Activated B cell treated with CpG ODN at 0.5 μM for 24 hours (primary cell): Measurements from ENCODE around the gene NCKAP5. TPM values are rescaled to one million over a fixed set of nuclear protein-coding genes. Genes with fewer than 3 reads are reported as not detected.

ENCODE experiments used
- ATAC-seq: fragments of 200-7000 bp; cut with Tn5 transposase; one replicate; pipeline ENCODE4 v1.10.0; 2021; ENCODE audit warnings: low read depth, mild to moderate bottlenecking, moderate library complexity
- CTCF ChIA-PET: fragments of 350-600 bp; sonication (Branson Sonifier 250); formaldehyde crosslinking; loops from one replicate; lab custom pipeline; 2021; ENCODE audit warnings: antibody characterized with exemption; lab: Charles Lee
- POLR2A ChIA-PET: fragments of 350-600 bp; sonication (Branson Sonifier 250); formaldehyde crosslinking; loops from one replicate; lab custom pipeline; 2021; ENCODE audit warnings: antibody characterized with exemption; lab: Charles Lee
- DNase-seq: peaks from one replicate; pipeline ENCODE4 v3.0.0; 2022
- H3K27ac Mint-ChIP-seq: one replicate; pipeline ENCODE4 v1.8.0; 2020; ENCODE audit warnings: mixed read lengths
- H3K27me3 Mint-ChIP-seq: one replicate; pipeline ENCODE4 v1.8.0; 2021; ENCODE audit warnings: mixed read lengths
- H3K36me3 Mint-ChIP-seq: one replicate; pipeline ENCODE4 v1.8.0; 2021; ENCODE audit warnings: low read depth, mixed read lengths
- H3K4me1 Mint-ChIP-seq: one replicate; pipeline ENCODE4 v1.8.0; 2021; ENCODE audit warnings: mixed read lengths
- H3K4me3 Mint-ChIP-seq: one replicate; pipeline ENCODE4 v1.8.0; 2020; ENCODE audit warnings: mild to moderate bottlenecking, mixed read lengths
- H3K9me3 Mint-ChIP-seq: one replicate; pipeline ENCODE4 v1.8.0; 2020; ENCODE audit warnings: mixed read lengths
- CTCF ChIP-seq: fragments of 200-600 bp; IDR thresholded peaks from one replicate; pipeline ENCODE4 v1.8.0; 2022; ENCODE audit warnings: antibody characterized with exemption, mild to moderate bottlenecking
- intact Hi-C: fragments of 100-400 bp; cut with micrococcal nuclease; formaldehyde crosslinking; loops from one replicate; pipeline ENCODE4 v1.15.1; 2024
- total RNA-seq: library from RNA; stranded (reverse); gene quantifications from 2 replicates; pipeline ENCODE4 v1.2.3, GENCODE V29; 2022

NCKAP5 gene
- total RNA-seq, 1 donor from 2014 or later: not detected

GRCh38 chr2:133044556-133044955 lies 523.7 kb downstream of the NCKAP5 start:
- intact Hi-C loops: no loop called here
- Mint-ChIP-seq H3K4me3 (no peak overlapping the region), H3K27me3 (no peaks in the 10 kb centered on the region), H3K4me1 (no peaks in the 10 kb centered on the region), H3K9me3 (no peaks in the 10 kb centered on the region), H3K27ac (no peak overlapping the region), H3K36me3 (no peaks in the 10 kb centered on the region)
- POLR2A ChIA-PET: no interaction called here
- no peak for DNase-seq
- CTCF ChIA-PET: no interaction called here
- ATAC-seq: no peak
- no peak for TF ChIP-seq CTCF

- TF ChIP-seq CTCF: no peak
- no peak for ATAC-seq
- H3K4me1 Mint-ChIP-seq: no peaks in the 10 kb centered on the region
- CTCF ChIA-PET: no interaction called here
- peaks cover 26% of the 10 kb centered on the region for H3K9me3 Mint-ChIP-seq
- intact Hi-C loops: no loop called here
- POLR2A ChIA-PET: no interaction called here
- H3K4me3 Mint-ChIP-seq: no peak overlapping the region
- no peaks in the 10 kb centered on the region for H3K36me3 Mint-ChIP-seq
- H3K27me3 Mint-ChIP-seq: no peaks in the 10 kb centered on the region
- H3K27ac Mint-ChIP-seq: no peak overlapping the region
- no peak for DNase-seq
Observed at GRCh38 chr2:133040170-133040569, 528.1 kb downstream of the NCKAP5 start.

GRCh38 chr2:133039531-133039930 lies 528.7 kb downstream of the NCKAP5 start:
- Mint-ChIP-seq H3K27ac (no peak overlapping the region), H3K9me3 (peaks cover 29% of the 10 kb centered on the region), H3K4me3 (no peak overlapping the region), H3K36me3 (no peaks in the 10 kb centered on the region), H3K27me3 (no peaks in the 10 kb centered on the region), H3K4me1 (no peaks in the 10 kb centered on the region)
- POLR2A ChIA-PET: no interaction called here
- intact Hi-C loops: no loop called here
- CTCF ChIA-PET: no interaction called here
- TF ChIP-seq CTCF: no peak
- no peak for ATAC-seq
- no peak for DNase-seq

DNA sequence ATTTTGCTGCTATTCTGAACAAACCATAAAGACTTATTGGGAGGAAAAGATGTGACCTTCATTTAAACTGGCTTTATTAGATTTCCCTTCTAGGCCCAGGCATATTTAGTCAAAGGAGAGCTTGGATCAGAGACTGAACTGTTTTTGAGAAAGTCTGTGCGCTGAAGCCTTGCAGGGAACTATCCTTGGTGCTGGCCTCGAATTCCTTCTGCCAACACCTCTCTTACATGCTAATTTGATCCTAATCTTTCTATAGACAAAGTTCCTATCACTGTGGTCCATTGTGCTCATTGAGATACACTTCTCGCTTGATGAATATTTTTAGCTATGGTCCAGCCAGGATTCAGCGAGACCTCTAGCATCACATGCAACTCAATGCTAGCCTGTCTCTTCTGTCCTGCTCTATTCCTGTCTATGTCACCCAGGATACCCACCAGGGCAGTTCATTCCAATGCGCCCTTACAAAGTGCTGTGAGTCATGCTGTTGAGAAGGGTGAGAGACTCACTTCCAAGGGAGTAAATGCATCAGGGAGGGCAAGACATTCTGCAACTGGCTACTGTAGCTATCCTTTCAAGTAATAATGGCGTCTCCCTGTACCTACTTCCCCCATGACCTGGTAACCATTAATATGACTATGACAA lies 541.6 kb downstream of the NCKAP5 start:
- no peak for TF ChIP-seq CTCF
- intact Hi-C loops: no loop called here
- H3K27ac Mint-ChIP-seq: no peak overlapping the region

DNA sequence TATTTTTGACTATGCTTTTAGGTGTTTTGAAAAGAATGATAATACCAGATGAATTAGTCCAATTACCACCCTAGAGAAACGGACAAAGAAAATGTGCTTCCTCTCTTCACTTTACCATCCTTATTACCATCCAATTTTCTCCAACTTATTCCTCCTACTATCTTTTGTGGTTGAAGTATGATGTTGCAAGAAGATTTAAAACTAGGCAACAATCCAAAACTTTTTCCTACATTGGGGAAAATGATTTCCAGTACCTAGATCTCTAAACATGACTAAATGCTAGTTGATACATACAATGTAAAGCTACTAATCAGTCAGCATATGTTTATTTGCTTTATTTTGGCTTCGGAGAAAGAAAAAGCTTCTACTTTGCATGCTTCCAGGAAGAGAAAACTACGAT lies 543.3 kb downstream of the NCKAP5 start:
- ATAC-seq (no peak), DNase-seq (no peak)
- Mint-ChIP-seq H3K4me1 (no peaks in the 10 kb centered on the region), H3K4me3 (no peak overlapping the region), H3K36me3 (no peaks in the 10 kb centered on the region), H3K27ac (no peak overlapping the region), H3K27me3 (no peaks in the 10 kb centered on the region), H3K9me3 (no peaks in the 10 kb centered on the region)
- ChIA-PET CTCF (no interaction called here), POLR2A (no interaction called here)
- intact Hi-C loops: no loop called here
- no peak for TF ChIP-seq CTCF

More for the DNA sequence above, 541.6 kb downstream of the NCKAP5 start:
- POLR2A ChIA-PET: no interaction called here
- H3K36me3 Mint-ChIP-seq: no peaks in the 10 kb centered on the region
- H3K27me3 Mint-ChIP-seq: no peaks in the 10 kb centered on the region
- H3K4me3 Mint-ChIP-seq: no peak overlapping the region
- ATAC-seq: no peak
- no peaks in the 10 kb centered on the region for H3K9me3 Mint-ChIP-seq
- CTCF ChIA-PET: no interaction called here
- no peak for DNase-seq
- H3K4me1 Mint-ChIP-seq: no peaks in the 10 kb centered on the region
